Medulla oblongata (tissue), 1 donor: Measurements from ENCODE around the gene GNAI2.
"Not testable (repeated sequence)": the region's sequence is repeated elsewhere in the genome, so short reads cannot be mapped to it uniquely, and the experiment has no call there.

ENCODE experiments used
- DNase-seq: peaks from one replicate; pipeline ENCODE4 v3.0.0-alpha.2; 2015; ENCODE audit errors: extremely low spot score

The GNAI2 gene

DNA sequence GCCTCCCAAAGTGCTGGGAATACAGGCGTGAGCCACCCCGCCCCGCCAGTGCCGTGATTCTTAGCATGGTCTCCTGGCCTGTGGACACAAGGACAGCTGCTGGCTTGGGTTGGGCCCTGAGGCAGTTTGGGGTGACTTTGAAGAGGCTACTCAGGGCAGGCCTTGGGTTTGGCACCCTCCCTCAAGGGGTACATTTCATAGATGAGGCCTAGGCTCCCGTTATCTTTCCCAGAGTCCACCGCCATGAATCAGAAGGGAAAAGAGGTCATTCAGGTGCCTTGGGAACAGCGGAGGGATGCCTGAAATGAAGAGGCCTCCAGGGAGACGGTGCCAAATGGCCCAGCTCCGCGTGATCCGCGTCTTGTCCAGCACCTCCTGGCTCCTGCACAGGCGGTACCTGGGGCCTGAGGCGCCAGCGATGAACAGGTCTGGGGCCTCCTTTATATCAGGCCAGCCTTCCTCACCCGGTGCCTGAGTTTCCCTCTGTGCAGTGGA, 9.3 kb downstream of the GNAI2 start:
- no peak for DNase-seq

- peak; percentile 92 for DNase-seq
Measured at GRCh38 chr3:50245831-50246516, 10.0 kb downstream of the GNAI2 start.

GRCh38 chr3:50246517-50246954, 10.5 kb downstream of the GNAI2 start:
- DNase-seq: no peak

DNA sequence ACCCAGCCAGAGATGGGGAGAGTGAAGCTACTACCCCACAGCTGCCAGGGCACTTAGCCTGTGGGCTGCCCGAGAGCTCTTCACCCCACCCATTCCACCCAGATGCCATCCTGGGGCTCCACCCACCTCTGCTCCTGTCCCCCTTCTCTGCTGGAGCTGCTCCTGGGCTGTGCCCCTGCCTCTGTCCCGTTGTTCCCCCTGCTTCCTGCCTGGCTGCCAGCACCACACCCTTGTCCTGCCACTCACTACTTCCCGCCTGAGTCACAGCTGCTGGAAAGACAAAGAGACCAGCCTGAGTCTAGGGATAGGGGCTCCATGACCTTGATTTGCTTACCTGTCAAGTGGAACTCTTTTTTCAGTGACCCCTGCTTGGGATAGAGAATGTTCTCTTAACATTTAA, 12.4 kb downstream of the GNAI2 start:
- DNase-seq: no peak

GRCh38 chr3:50249457-50249856, 13.5 kb downstream of the GNAI2 start:
- no peak for DNase-seq

DNA sequence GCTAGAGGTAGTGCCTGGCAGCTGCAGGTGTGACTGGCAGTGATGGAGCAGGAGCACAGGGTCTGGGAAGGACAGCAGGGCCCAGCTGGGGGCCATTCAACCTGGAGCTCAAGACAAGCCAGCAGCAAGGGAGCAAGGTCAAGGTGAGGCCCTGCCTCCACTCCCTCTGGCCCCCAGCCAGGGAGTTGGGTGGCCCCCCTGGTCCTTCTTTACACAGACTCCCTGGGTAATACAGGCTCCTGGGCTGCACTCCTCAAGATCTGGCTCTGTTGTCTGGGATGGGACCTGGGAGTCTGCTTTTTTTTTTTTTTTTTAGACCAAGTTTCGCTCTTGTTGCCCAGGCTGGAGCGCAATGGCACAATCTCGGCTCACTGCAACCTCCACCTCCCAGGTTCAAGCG, 14.5 kb downstream of the GNAI2 start:
- DNase-seq: no peak

DNA sequence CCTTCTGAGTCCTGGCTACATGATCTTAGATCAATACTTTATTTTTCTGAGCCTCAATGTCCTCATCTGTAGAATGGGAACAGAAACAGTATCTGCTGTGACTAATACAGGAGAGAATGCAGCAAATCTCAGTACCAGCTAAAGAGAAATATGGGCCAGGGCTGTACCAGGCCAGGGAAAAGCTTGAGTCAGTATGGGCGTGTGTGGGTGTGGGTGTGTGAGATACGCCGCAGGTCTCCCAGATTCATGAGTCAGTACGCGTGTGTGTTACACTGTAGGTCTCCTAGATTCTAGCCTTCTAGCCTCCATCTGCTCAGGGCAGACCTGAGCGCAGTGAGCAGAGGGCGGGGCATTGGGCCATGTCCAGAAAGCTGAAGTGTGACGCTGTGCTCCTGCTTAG, 15.2 kb downstream of the GNAI2 start:
- DNase-seq: no peak

- DNase-seq: no peak
Measured at GRCh38 chr3:50254577-50255250, 18.7 kb downstream of the GNAI2 start.

DNA sequence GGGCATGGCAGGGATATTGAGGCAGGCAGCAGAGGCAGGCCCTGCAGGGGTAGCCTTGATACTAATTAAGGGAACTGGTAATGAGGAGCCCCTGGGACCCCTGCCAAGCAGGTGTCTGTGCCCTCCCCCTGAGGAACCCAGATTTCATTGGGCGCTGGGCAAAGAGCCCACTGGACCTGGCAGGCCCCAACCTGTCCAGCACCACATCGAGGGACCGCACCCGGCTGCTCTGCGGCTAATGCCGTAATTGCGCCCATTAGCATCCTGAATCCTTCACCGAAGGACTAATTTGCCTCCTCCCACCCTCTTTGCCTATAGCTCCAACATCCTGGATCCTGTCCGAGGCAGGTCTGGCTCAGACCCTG, 19.2 kb downstream of the GNAI2 start:
- DNase-seq: no peak

- DNase-seq: no peak
Measured at GRCh38 chr3:50256978-50257890, 21.2 kb downstream of the GNAI2 start.

DNA sequence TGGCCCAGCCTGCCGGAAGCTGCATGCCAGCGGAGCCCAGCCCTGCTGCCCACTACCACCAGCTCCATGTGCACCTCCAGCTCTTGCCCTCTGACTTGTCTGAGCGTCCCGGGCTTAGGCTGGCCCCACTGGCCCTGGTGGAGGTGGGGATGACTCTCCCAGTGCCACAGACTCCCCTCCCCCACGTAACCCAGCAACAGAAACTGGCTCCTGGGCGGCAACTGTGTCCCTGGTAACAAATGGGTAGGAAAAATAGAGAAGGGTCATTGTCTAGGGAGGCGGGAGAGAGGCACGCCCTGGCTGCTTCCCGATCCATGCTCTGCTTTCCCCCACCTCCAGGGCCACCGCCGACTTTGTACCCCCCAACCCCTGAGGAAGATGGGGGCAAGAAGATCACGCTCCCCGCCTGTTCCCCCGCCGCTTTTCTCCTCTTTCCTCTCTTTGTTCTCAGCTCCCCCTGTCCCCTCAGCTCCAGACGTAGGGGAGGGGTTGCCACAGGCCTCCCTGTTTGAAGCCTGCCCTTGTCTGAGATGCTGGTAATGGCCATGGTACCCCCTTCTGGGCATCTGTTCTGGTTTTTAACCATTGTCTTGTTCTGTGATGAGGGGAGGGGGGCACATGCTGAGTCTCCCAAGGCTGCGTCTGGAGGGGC, 22.2 kb downstream of the GNAI2 start:
- DNase-seq: no peak

GRCh38 chr3:50258979-50259378, 23.0 kb downstream of the GNAI2 start:
- no peak for DNase-seq

DNA sequence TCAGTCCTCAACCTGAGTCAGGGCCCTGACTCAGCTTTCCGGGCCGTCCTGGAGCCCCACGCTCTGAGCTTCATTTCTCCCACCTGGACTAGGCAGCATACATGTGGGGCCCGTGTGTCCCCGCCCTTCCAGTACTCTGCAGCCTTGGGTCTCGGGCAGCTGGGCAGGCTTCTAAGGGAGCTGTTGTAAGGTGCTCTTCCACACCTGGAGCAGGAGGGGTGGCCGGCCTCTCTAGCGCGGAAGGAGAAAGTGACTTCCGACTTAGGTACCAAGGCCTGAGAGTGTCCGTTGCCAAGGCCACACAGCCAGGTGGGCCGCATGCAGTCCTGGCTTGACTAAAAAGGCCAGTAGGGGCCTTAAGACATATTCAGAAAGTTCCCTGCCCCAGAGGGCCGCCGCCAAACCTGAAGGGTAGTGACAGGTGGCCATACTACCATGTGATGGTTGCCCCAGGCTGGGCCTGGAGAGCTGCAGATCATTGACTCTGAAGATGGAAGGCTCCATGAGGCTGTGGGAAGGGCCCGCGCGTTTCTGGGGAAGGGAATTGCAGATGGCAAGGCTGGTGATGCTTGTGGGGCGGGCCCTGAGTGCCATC, 23.5 kb downstream of the GNAI2 start:
- DNase-seq: no peak

DNA sequence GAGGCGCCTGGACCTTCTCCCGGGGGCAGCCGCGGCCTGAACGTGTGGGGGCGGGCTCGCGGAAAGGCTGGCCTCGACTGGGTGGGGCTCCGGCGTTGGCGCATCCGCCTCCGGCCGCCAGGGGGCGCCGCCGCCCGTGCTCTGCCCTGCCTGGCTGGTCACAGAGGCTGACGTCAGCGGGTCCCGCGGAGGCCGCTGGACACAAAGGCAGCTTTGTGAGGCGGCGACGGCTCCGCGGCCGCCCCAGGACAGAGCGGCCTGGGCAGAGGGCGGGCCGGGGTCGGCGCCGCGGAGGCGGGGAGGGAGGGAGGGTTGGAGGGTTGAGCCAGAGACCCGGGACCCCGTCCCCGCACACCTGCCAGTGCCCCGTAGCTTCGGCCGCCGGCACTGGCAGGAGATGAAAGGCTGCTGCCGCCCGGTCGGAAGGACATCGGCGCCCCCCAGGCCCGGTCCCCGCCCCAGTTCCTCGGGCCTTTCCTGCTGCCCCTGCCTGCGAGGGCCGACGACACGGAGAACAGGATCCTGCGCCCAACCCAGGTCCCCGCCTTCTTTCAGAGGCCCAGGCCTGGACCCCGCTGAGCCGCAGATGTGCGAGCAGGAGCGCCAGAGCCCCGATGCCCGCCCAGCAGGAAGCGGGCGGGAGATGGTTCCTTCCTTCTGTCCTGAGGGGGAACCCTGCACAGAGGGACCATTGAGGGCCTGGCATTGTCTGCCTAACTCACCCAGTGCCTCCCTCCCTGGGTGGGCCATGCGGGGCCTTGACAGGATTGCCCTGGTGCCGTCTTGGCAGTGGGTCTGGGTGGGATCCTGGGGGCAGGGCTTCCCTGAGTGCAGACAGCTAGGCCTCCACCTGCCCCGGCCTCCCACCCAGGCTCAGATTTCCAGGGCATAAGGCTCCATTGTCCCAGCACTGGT, 24.3 kb downstream of the GNAI2 start:
- peak; percentile 97 for DNase-seq

DNA sequence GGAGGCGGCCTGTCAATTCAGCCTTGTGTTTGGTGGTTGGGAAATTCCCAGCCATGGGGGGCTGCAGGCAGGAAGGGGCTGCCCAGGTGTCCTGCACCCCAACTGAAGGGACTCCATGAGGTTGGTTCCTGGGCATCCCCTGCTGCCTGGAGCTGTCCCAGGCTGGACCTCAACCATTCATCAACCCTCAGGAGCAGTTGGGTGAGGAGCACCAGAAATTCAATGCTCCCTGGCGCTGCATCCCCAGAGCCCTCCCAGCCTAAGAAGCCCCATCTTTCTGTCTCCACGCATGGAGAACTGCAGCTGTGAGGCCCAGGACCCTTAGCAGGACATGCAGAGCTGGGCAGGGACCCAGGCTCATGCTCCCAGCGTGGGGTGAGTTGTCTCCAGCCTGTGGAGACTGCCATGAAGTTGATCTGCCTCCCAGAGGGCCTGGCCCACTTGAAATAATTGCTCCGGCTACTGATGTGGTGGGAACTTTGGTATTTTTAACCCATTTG, 25.0 kb downstream of the GNAI2 start:
- DNase-seq: no peak

- no peak for DNase-seq
Measured at GRCh38 chr3:50261505-50261904, 25.5 kb downstream of the GNAI2 start.

GRCh38 chr3:50262200-50262599, 26.2 kb downstream of the GNAI2 start:
- DNase-seq: not testable (repeated sequence)

DNA sequence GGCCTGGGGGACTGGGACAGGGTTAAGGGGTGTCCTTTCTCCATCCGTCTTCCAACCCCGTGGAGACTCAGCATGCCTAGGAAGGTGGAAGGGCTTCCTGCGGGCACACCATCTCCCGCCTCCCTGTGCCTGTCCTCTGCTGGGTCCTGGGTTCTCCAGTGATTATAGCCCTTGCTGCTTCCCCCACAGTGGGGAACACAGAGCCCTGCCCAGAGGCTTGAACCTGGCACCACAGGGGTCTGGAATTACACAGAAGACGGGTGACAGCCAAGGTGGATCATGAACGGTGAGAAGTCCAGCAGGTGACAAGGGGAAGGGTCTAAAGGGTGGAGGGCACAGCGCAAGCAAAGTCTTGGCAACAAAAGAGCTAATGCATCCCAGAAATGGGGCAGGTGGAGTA, 26.8 kb downstream of the GNAI2 start:
- no peak for DNase-seq

- DNase-seq: no peak
Measured at GRCh38 chr3:50263478-50264382, 27.7 kb downstream of the GNAI2 start.
